Suppressor macrophage (primary cell): ENCODE results near the gene CAMK2A.

Source experiments
- DNase-seq, 4 experiments: peaks; one replicate each; pipeline ENCODE4 v3.0.0-alpha.2; 2020 to 2022

The CAMK2A gene

DNA sequence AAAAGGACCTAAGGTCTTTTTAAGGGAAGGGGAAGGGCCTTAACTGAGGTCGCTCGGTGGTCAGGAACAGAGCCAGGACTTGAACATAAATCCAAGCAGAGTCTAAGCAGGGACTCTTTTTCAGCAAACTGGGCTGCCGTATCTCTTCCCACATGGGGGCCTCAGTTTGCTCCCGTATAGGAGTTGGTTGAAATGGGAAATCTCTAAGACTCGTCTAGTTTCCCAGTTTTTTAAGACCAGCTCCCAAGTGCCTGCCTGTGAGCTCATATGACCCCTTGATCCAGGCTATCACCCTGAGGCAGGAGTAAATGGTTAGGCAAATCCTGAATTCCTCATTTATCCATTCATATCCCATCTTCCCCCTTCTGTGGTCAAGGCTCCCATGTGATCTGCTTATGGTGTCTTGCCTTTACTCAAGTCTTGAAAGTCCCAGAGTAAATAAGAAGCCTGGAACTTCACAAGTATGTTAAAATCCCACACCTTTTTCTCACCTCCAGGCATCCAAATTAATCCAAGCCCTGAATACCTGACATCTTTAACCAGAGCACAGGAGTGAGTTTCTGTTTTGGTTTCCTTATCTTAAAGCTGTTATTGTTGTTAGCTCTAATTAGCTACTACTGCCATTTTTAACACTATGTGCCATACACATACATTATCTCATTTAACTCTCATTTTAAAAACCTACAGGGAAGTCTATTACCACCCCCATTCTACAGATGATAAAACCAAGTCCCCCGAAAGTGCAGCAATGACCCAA, 10.2 kb upstream of the CAMK2A start:
- no peak for DNase-seq

GRCh38 chr5:150298701-150299451, 9.3 kb upstream of the CAMK2A start:
- DNase-seq: peak in 3 of 4 experiments; percentile 20 to 38 (median 25)

GRCh38 chr5:150297934-150298595, 8.5 kb upstream of the CAMK2A start:
- no peak for DNase-seq

- DNase-seq: no peak
Measured at GRCh38 chr5:150297236-150297890, 7.8 kb upstream of the CAMK2A start.

GRCh38 chr5:150296496-150296895, 6.9 kb upstream of the CAMK2A start:
- no peak for DNase-seq

DNA sequence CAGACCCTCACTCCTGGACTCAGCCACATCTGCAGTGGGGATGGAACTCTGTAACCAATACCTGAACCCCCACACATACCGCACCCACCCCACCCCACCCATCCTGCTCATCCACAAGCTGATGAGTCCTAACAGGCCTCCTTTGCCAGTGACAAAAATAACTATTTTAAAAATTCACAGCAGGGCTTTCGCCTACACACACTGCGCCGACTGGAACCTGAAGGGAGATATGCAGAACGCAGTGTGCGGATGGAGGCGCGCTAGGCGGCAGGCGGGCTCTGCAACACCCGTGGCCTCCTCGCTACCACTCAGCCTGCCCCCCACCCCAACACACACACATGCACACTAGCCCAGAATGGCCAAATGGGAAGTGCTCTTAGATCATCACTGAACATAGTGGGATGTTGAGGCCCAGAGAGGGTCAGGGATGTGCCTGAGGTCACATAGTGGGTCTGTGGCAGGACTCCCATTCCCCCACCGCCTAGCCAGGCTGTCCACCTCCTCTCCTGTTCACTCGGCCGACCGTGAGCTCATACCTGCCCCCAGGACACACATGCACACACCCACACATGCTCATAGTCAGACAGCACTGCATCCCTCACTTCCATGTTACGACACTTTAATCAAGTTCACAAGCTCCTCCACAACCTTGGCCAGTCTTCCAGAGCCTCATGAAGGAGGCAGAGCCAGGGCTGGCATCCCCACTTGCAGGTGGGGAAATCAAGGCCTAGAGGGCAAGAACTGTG, 6.3 kb upstream of the CAMK2A start:
- peak in 1 of 4 experiments; percentile 13 for DNase-seq

- DNase-seq: peak; percentile 66 to 87 (median 78)
Measured at GRCh38 chr5:150295172-150295634, 5.6 kb upstream of the CAMK2A start.

DNA sequence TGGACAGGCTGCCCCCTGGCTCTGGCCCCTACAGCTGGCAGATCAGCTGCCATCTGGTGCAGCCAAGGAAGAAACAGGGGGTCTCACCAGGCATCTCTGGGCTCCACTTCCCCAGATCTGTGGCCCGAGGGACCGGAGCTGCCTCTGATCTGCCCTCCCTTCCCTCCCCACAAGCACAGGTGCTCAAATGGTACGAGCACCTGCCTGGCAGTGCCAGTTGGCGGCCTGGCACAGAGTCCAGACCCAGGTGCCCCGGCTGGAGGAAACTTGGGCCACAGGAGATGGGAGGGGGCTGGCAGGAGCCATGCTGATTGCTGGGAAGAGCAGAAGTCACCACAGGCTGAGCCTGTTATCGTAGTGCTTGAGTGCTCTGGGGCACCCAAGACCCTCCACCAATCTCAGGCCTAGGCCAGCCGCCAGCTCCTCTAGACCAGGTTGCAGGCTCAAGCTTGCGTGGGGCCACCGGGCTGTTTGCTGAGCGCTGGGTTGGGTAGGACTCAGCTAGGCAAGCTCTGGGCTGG, 5.0 kb upstream of the CAMK2A start:
- no peak for DNase-seq

DNA sequence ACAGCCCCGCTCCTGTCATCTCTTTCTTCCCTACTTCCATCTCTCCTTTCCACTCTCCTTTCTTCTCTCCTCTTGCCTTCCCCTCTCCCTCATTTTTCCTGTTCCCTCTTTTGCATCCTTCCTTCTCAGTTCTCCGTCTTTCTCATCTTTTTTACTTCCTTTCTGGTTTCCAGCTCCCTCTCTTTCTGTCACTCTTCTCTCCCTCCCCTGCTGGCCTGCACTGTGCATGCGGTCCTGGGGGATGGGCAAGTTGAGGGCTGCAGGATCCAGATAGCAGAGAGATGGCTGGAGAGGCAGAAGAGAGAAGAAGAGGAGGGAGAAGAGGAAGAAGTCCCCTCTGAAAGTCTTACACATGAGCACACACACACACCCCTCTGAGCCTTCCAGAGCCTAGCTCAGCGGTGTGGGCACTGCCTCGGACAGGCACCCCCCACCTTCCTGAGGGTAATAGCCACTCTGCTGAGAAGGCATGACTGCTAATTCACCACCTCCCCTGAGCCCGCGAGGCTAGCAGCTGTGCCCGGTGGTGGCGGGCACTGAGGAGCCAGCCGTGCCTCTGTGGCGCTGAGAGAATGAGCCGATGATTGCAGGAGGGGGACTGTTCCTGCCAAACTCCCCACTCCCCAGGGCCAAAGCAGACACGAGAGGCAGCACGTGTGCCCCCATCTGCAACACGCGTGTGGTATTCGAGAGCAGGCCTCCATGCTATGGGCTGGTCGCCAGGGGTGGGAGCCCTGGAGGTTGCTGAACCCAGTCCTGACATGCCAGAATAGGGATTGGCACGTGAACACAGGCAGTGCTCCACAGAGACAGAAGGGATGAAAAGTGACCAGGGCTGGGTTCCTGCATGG, 3.7 kb upstream of the CAMK2A start:
- DNase-seq: no peak

DNA sequence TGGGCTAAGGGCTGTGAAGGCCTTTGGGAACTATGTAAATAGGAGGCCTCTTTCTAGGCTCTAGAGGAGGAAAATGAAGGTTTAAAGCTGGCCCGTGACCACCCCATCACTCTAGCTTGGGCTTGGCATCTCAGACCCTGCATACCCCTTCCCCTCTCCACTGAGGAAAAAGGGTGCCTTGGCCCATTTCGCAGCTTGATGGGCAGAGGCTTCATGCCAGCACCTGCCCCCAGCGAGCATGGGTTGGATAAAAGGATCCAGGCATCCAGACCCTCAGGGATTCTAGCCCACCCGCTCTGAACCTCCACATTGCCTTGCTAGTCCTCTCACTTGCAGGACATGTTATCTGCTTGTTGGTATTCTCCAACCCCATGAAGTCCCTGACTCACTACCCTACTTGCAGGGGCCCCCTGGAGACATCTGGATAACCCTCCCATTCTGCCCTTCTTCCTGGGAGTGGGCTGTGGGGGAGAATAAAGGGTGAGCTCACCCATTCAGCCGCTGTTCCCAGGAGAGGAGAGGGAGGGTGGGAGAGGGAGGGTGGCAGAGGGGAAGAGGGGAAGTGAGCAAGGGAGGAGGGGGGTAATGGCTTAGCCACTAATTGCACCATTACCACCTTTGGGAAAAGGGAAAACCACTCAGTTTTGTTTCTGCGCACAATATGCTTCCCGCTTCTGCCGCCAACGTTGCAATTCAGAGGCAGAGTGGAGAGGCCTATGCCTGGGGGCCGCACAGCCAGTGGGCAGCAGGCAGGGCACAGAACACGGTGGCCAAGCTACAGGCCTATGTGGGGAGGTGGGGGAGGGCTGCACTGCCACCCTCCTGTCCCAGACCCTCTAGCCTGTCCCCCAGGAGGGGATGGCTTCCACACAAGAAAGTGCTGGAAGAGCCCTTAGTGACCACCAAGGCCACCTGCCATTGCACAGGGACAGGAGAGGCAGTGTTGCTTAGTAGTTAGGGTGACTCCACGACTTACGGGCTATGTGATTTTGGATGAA, 2.1 kb upstream of the CAMK2A start:
- peak in 1 of 4 experiments; percentile 12 for DNase-seq

- DNase-seq: no peak
Measured at GRCh38 chr5:150288791-150289190, 782 bp downstream of the CAMK2A start.

DNA sequence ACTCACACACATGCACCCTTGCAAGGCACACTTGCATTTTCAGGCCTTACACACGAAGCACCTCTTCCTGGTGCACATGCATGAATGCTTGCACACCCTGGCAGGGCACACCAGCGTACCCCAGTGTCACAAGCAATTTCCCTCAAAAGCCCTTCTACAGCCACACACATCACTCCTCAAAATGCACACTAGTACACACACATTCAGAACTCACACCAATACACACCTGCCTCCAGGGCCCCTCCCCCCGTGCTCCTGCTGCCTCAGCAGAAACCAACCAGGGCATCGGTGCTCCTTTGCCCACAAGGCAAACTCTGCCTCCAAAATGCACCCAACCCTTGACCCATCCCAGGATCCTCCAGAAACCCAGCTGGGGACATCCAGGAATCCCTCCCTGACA, 1.2 kb downstream of the CAMK2A start:
- no peak for DNase-seq

GRCh38 chr5:150286820-150287219, 2.8 kb downstream of the CAMK2A start:
- DNase-seq: peak in 3 of 4 experiments; percentile 13 to 29 (median 19)

DNA sequence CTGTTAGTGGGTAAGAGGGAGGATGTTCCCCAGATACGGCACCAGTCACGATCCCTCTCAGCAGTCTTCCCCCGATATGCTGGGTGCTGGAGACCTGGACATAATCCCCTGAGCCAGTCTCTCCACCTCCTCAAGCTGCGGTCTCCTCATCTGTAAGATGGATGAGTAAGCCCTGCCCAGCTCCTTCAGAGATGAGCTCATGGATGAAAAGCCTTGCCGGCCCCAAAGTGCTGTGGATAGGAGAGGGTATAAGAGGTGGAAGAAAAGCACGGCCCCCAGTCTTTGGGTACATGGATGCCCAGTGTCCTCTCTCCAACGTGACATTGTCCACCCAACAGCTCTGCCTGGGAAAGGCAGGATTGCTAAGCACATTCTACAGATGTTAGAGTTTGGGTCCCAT, 4.5 kb downstream of the CAMK2A start:
- no peak for DNase-seq

GRCh38 chr5:150284311-150284710, 5.3 kb downstream of the CAMK2A start:
- no peak for DNase-seq

DNA sequence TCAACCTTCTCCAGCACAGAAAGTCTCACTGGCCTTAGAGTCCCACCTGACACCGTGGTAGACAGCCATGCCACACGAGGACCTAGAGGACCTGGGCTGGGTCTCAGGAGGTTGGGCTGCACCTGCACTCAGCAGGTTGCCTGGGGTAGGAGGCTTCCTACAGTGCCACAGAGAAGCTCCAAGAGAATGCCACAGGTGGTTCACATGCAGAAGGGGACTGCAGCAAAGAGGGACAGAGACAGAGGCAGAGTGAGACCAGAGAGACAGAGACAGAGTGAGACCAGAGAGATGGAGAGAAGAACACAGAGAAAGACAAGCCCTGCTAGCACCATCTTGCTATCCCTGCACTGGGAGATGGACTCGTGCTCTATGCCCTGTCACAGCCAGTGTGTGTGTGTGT, 5.7 kb downstream of the CAMK2A start:
- no peak for DNase-seq

GRCh38 chr5:150281987-150282386, 7.6 kb downstream of the CAMK2A start:
- no peak for DNase-seq

- no peak for DNase-seq
Measured at GRCh38 chr5:150279330-150280020, 10.1 kb downstream of the CAMK2A start.

- no peak for DNase-seq
Measured at GRCh38 chr5:150278916-150279315, 10.7 kb downstream of the CAMK2A start.
